Kidney (tissue), 14 donors: Measurements from ENCODE around the gene FAAP100. TPM values are rescaled to one million over a fixed set of nuclear protein-coding genes. Genes with fewer than 3 reads are reported as not detected.

Experiments
- DNase-seq, 5 donors: peaks; one replicate each; pipeline ENCODE4 v3.0.0-alpha.2; 2013 to 2020
- FAIRE-seq: peaks from 2 replicates; lab custom pipeline; 2012; peaks lifted over from hg19 to GRCh38; lab: Jason Lieb, UNC
- H3K27ac ChIP-seq, 2 donors: one replicate each; pipeline ENCODE4 v1.7.0; 2013; ENCODE audit warnings: low read depth in 2 of 2, low read length in 2 of 2, inconsistent platforms in 1 of 2
- H3K27me3 ChIP-seq: one replicate; pipeline ENCODE4 v1.7.1; 2013; ENCODE audit warnings: low read length, inconsistent platforms; ENCODE audit not compliant: control insufficient read depth, insufficient read depth
- H3K36me3 ChIP-seq, 3 donors: one replicate each; pipeline versions ENCODE4 v1.7.0 to v1.7.1; 2013; ENCODE audit warnings: low read length in 3 of 3, control low read depth in 1 of 3, inconsistent platforms in 1 of 3; ENCODE audit not compliant: insufficient read depth in 3 of 3, control insufficient read depth in 2 of 3
- H3K4me1 ChIP-seq, 3 donors: one replicate each; pipeline versions ENCODE4 v1.7.0 to v1.7.1; 2013; ENCODE audit warnings: low read length in 3 of 3, inconsistent platforms in 1 of 3, low read depth in 1 of 3; ENCODE audit not compliant: control insufficient read depth in 2 of 3, insufficient read depth in 2 of 3
- H3K4me3 ChIP-seq, 3 donors: one replicate each; pipeline versions ENCODE4 v1.7.0 to v1.8.1; 2013; ENCODE audit warnings: low read length in 3 of 3, control low read depth in 1 of 3, inconsistent platforms in 1 of 3
- H3K9ac ChIP-seq, 3 donors: one replicate each; pipeline versions ENCODE4 v1.7.0 to v1.7.1; 2013; ENCODE audit warnings: low read length in 3 of 3, control low read depth in 1 of 3, inconsistent platforms in 1 of 3
- H3K9me3 ChIP-seq, 3 donors: one replicate each; pipeline versions ENCODE4 v1.7.0 to v1.7.1; 2013; ENCODE audit warnings: low read length in 3 of 3, control low read depth in 1 of 3, inconsistent platforms in 1 of 3; ENCODE audit not compliant: control insufficient read depth in 2 of 3, insufficient read depth in 1 of 3
- intact Hi-C: fragments of 100-400 bp; cut with DNase I; formaldehyde crosslinking; loops from one replicate; pipeline ENCODE4 v1.11.1; 2022
- polyA plus RNA-seq: library from polyadenylated mRNA; stranded (reverse); fragments of 350-450 nt; fragmentation: Illumina TruSeq; extraction: RNeasy Lipid Tissue Mini Kit (QIAGEN cat#74804); gene quantifications from one replicate; pipeline ENCODE4 v1.2.3, GENCODE V29; 2014; ENCODE audit warnings: low read depth, low replicate concordance; ENCODE audit not compliant: insufficient read depth
- total RNA-seq: library from RNA; stranded (reverse); fragmentation: NEBNext Ultra II Directional; extraction: Animal tissue kit (Norgen Biotek cat#: 25700); gene quantifications from one replicate; pipeline ENCODE4 v1.2.1, GENCODE V29; 2021
- TF ChIP-seq, protein P1 (sequence below): IDR thresholded peaks from 3 replicates; pipeline ENCODE4 v1.5.1; 2012; ENCODE audit warnings: mild to moderate bottlenecking, moderate library complexity, borderline replicate concordance; ENCODE audit not compliant: insufficient read depth; ENCODE audit errors: extremely low read depth
- donor health status: control.
- donor health status: control.
- donor health status: control.
- donor health status: control.
- donor health status: control.
- donor health status: DM: yes; HTN: yes; CAD: no.
- donor health status: Normal renal cell carcinoma (clear cell type).

The FAAP100 gene
- total and polyA plus RNA-seq, 2 donors from 2014 or later, result 13.2 to 28.6 TPM

DNA sequence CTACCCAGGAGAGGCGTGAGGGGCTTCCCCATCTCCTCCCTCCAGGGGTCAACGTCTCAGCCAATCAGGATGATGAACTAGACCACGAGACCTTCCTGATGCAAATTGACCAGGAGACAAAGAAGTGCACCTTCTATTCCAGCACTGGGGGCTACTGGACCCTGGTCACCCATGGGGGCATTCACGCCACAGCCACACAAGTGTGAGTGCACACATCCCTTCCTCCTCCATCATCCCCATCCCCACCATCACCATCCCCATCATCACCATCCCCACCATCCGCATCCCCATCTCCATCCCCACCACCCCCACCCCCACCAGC is 17.2 kb downstream of the FAAP100 start:
- Histone ChIP-seq H3K36me3 (no peaks in the 10 kb centered on the region), H3K27me3 (peaks cover 9% of the 10 kb centered on the region), H3K9me3 (no peaks in the 10 kb centered on the region), H3K27ac (no peak overlapping the region), H3K4me1 (peaks cover 0 to 10% (median 0%) of the 10 kb centered on the region in 3 donors), H3K4me3 (no peak overlapping the region), H3K9ac (no peak overlapping the region)
- TF ChIP-seq, protein P1, sequence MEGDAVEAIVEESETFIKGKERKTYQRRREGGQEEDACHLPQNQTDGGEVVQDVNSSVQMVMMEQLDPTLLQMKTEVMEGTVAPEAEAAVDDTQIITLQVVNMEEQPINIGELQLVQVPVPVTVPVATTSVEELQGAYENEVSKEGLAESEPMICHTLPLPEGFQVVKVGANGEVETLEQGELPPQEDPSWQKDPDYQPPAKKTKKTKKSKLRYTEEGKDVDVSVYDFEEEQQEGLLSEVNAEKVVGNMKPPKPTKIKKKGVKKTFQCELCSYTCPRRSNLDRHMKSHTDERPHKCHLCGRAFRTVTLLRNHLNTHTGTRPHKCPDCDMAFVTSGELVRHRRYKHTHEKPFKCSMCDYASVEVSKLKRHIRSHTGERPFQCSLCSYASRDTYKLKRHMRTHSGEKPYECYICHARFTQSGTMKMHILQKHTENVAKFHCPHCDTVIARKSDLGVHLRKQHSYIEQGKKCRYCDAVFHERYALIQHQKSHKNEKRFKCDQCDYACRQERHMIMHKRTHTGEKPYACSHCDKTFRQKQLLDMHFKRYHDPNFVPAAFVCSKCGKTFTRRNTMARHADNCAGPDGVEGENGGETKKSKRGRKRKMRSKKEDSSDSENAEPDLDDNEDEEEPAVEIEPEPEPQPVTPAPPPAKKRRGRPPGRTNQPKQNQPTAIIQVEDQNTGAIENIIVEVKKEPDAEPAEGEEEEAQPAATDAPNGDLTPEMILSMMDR, result no peak
- FAIRE-seq (no peak), DNase-seq (no peak)
- intact Hi-C loops, result no loop called here

DNA sequence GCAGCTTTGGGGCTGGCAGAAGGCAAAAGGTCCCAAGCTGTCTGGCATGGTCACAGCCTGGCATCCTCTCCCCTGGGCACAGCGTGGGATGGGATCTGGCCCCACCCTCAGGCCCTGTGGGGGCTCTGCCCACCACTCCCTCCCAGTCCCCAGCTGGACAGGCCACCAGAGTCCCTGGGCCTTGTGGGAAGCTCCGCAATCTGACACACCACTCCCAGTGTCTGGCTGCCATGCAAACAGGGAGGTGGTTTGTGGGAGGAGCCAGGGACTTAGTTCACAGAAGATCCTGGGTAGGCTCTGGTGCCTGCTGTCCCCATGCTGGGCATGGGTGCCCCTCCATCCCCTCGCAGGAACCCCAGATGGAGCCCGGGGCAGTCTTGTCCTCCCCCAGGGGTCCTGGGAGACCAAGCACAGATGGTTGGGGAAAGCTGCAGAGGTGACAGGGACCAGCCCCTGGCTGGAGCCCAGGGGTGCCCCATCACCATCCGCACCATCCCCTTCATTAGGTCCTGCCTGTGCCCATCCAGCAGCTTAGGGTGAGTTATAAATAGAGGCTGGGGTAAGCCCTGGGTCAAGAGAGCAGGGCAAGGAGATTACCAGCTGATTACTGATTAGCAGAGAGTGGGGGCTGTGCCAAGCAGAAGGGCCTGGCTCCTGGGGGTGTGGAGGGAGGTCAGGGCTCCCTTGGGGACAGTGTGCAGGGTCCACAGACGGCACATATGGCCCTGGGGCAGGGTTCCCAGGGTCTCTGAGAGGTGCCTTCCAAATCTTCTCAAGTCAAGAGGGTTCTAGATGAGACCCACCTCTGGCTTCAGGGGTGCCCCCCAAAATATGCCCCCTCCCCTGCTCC is 17.8 kb downstream of the FAAP100 start:
- TF ChIP-seq, protein P1, result no peak
- no peak for FAIRE-seq

DNA sequence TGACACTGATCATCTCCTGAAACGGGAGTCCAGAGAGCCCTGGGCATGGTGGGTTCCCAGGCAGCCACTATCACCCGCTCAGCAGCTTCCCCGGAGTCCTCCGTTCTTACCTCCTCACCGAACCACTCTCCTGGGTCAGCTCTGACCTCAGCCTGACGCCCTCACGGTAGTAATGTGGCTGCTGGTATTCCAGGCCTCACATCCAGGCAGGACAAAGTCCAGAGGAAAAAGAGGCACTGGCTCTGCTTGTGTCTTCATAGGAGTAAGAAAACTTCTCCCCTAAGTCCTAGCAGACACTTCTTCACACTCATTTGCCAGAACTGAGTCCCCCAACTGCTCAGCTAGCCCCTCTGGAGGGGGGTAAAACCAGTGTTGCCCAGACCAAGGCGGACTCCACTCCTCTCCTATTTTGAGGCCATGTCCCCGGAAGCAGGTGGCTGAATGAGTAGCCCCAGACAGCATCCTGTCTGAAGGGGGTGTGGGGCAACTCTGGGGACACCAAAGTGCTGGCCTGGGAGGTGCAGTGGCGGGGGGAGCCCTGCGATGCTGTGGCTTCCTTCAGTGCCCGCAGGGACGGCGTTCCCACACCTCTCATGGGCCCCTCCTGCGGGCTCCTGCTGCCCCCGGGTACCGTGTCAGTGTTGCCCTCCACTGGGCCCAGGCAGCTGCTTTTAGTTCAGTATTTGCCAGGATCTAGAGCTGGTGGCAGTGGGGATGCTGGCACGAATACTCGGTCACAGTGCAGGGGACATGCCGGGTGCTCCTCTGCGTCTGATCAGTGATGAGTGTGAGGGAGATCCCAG is 18.6 kb downstream of the FAAP100 start:
- H3K9me3 ChIP-seq, result no peaks in the 10 kb centered on the region
- H3K36me3 ChIP-seq, result no peaks in the 10 kb centered on the region
- TF ChIP-seq, protein P1, result no peak
- no peak overlapping the region for H3K9ac ChIP-seq
- peaks cover 0 to 14% (median 0%) of the 10 kb centered on the region in 3 donors for H3K4me1 ChIP-seq
- no peak overlapping the region for H3K4me3 ChIP-seq
- peaks cover 9% of the 10 kb centered on the region for H3K27me3 ChIP-seq
- no peak for DNase-seq
- no peak overlapping the region for H3K27ac ChIP-seq
- intact Hi-C loops, result no loop called here
- FAIRE-seq, result no peak

More for the DNA sequence above, 17.8 kb downstream of the FAAP100 start:
- intact Hi-C loops, result no loop called here
- no peaks in the 10 kb centered on the region for H3K9me3 ChIP-seq
- H3K4me3 ChIP-seq, result no peak overlapping the region
- H3K4me1 ChIP-seq, result peaks cover 0 to 10% (median 0%) of the 10 kb centered on the region in 3 donors
- no peaks in the 10 kb centered on the region for H3K36me3 ChIP-seq
- DNase-seq, result peak in 1 of 5 donors; percentile 55
- no peak overlapping the region for H3K9ac ChIP-seq
- peaks cover 9% of the 10 kb centered on the region for H3K27me3 ChIP-seq
- no peak overlapping the region for H3K27ac ChIP-seq
